Peyer's patch (tissue), 4 donors: ENCODE measurements around the gene HFE. TPM values are rescaled to one million over a fixed set of nuclear protein-coding genes. Genes with fewer than 3 reads are reported as not detected.
A peak's percentile ranks its signal among the peaks of the same experiment; 100 is the strongest.

Experiments
- DNase-seq, 3 donors: peaks; one replicate each; pipeline ENCODE4 v3.0.0-alpha.2; 2017 to 2019
- H3K27ac ChIP-seq, 4 donors: fragments of 200-600 bp; sonication (generic); one replicate each; pipeline ENCODE4 v1.5.1; 2016 to 2019
- H3K27me3 ChIP-seq, 2 donors: fragments of 200-600 bp; sonication (generic); one replicate each; pipeline ENCODE4 v1.5.1; 2019
- H3K36me3 ChIP-seq, 3 donors: fragments of 200-600 bp; sonication (generic); one replicate each; pipeline ENCODE4 v1.5.1; 2016 to 2019
- H3K4me1 ChIP-seq, 4 donors: fragments of 200-600 bp; sonication (generic); one replicate each; pipeline ENCODE4 v1.5.1; 2016 to 2019
- H3K4me3 ChIP-seq, 4 donors: fragments of 200-600 bp; sonication (generic); 1 replicate in 3 of 4; 2 replicates in 1 of 4; pipeline ENCODE4 v1.5.1; 2016 to 2019; ENCODE audit warnings: mild to moderate bottlenecking in 1 of 4
- H3K9me3 ChIP-seq, 4 donors: fragments of 200-600 bp; sonication (generic); one replicate each; pipeline ENCODE4 v1.5.1; 2016 to 2019; ENCODE audit warnings: mild to moderate bottlenecking in 1 of 4
- POLR2A ChIP-seq, 2 donors: fragments of 450-650 bp; IDR thresholded peaks; one replicate each; pipeline ENCODE4 v1.5.1; 2017; ENCODE audit warnings: antibody characterized with exemption in 2 of 2, mild to moderate bottlenecking in 2 of 2, moderate library complexity in 2 of 2
- total RNA-seq, 4 donors: library from RNA; depleted of rRNA; stranded (reverse); fragments of >200 nt; gene quantifications; one replicate each; pipeline ENCODE4 v1.1.0, GENCODE V29; 2016
- TF ChIP-seq, protein P1 (sequence below), 6 experiments: fragments of 450-650 bp in 4 of 6; fragments of 200-600 bp in 2 of 6; sonication (generic) in 1 of 6; IDR thresholded peaks; one replicate each; pipeline ENCODE4 v1.5.1; 2017 to 2019; ENCODE audit warnings: antibody characterized with exemption in 6 of 6, mild to moderate bottlenecking in 3 of 6, moderate library complexity in 1 of 6

HFE gene
- total RNA-seq, 4 donors from 2014 or later, result 8.1 to 13.2 (median 9.7) TPM

DNA sequence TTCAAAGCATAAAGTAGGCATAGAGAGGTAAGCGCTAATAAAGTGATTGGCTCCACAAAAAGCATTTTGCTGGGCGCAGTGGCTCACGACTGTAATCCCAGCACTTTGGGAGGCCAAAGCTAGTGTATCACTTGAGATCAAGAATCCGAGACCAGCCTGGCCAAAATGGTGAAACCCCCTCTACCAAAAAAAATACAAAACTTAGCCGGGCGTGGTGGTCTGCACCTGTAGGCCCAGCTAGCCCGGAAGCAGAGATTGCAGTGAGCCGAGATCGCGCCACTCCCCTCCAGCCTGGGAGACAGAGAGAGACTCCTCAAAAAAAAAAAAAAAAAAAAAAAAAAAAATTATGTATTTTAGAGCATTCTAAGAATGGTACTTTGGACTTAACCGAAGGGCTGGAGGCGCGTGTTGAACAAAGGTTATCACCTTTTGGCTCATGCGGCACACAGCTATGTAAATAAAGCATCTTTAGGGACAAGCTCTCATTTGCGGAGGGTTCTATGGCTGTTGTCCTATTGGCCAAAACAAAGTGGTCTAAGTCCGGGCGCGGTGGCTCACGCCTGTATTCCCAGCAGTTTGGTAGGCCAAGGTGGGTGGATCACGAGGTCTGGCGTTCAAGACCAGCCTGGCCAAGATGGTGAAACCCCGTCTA lies 17.4 kb downstream of the HFE start:
- TF ChIP-seq POLR2A (IDR thresholded peaks at IDR 0.05), result no peak
- TF ChIP-seq, protein P1, sequence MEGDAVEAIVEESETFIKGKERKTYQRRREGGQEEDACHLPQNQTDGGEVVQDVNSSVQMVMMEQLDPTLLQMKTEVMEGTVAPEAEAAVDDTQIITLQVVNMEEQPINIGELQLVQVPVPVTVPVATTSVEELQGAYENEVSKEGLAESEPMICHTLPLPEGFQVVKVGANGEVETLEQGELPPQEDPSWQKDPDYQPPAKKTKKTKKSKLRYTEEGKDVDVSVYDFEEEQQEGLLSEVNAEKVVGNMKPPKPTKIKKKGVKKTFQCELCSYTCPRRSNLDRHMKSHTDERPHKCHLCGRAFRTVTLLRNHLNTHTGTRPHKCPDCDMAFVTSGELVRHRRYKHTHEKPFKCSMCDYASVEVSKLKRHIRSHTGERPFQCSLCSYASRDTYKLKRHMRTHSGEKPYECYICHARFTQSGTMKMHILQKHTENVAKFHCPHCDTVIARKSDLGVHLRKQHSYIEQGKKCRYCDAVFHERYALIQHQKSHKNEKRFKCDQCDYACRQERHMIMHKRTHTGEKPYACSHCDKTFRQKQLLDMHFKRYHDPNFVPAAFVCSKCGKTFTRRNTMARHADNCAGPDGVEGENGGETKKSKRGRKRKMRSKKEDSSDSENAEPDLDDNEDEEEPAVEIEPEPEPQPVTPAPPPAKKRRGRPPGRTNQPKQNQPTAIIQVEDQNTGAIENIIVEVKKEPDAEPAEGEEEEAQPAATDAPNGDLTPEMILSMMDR (IDR thresholded peaks at IDR 0.05), result no peak
- H3K27ac ChIP-seq, result peak overlapping the region; percentile 79 to 95 (median 89)
- H3K27me3 ChIP-seq, result no peaks in the 10 kb centered on the region
- DNase-seq, result peak in 2 of 3 donors; percentile 56 to 59
- no peaks in the 10 kb centered on the region for H3K36me3 ChIP-seq
- peaks cover 0 to 15% (median 3%) of the 10 kb centered on the region in 4 donors for H3K4me1 ChIP-seq
- no peaks in the 10 kb centered on the region for H3K9me3 ChIP-seq
- peak overlapping the region; percentile 26 to 57 (median 48) for H3K4me3 ChIP-seq

DNA sequence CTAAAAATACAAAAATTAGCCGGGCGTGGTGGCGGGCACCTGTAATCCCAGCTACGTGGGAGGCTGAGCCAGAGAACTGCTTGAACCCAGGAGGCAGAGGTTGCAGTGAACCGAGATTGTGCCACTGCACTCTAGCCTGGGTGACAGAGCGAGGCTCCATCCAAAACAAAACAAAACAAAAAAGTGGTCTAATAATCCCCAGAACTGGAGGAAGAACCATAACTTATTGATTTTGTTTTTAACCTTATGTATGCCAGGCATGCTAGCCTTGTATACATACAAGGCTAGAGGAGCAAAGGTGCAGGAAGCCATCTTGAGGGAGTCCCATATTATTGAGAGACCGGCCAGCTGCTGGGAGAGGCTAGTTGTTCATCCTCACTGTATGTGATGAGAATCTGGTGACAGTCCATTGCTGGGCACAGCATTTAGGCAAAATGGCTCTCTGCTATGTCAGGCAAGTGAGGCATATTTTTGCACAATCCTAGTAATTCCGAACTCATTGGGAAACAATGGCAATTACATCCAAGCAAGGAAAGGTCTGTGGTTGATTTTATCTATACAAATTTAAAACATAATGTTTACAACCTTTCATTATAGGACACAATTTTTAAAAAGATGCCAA lies 18.0 kb downstream of the HFE start:
- H3K4me3 ChIP-seq, result no peak overlapping the region
- TF ChIP-seq, protein P1 (IDR thresholded peaks at IDR 0.05), result no peak
- no peak for TF ChIP-seq POLR2A (IDR thresholded peaks at IDR 0.05)
- peak overlapping the region in 2 of 4 donors; percentile 27 to 95 for H3K27ac ChIP-seq

DNA sequence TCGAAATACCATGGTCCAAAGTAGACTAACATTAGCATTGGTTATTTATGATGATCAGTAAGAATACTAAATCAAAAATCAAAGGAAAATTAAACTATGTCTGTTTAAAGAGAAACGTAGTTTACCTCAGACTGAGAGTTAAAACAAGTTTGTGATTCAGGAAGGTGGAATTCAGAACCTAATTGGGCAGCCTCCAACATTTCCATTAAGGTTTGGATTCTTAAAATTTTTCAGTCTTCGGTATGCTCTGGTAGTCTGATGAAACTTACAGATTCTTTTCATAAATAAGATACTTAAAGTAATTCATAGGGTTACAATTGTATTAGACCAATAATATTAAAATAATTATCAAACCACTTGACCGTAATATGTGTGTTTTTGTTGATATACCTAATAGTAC lies 18.6 kb downstream of the HFE start:
- TF ChIP-seq, protein P1 (IDR thresholded peaks at IDR 0.05), result no peak
- no peak for TF ChIP-seq POLR2A (IDR thresholded peaks at IDR 0.05)
- no peaks in the 10 kb centered on the region for H3K36me3 ChIP-seq
- H3K27ac ChIP-seq, result no peak overlapping the region
- no peaks in the 10 kb centered on the region for H3K27me3 ChIP-seq
- no peak overlapping the region for H3K4me3 ChIP-seq
- no peak for DNase-seq
- no peaks in the 10 kb centered on the region for H3K9me3 ChIP-seq
- H3K4me1 ChIP-seq, result peaks cover 0 to 15% (median 3%) of the 10 kb centered on the region in 4 donors

More for the DNA sequence above, 18.0 kb downstream of the HFE start:
- H3K4me1 ChIP-seq, result peaks cover 0 to 15% (median 3%) of the 10 kb centered on the region in 4 donors
- no peaks in the 10 kb centered on the region for H3K36me3 ChIP-seq
- H3K9me3 ChIP-seq, result no peaks in the 10 kb centered on the region
- no peaks in the 10 kb centered on the region for H3K27me3 ChIP-seq
- no peak for DNase-seq

DNA sequence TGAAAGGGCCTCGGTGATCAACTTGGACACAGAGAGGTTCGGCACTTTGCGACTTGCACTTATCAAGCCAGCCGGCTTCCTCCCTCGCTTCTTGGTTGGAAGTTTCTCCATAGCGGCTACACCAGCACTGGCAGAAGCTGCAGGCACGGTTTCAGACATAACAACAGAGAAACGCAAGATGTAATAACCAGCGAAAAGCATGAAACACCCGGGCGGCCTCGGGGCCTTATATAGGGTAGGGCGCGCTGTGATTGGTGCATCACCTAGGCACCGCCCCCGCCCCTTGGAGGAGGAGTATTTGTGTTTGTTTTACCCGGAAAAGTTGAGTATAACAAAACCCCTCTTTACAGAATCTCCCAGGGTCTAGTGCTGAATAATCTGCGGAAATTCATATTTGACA lies 20.7 kb downstream of the HFE start:
- H3K4me1 ChIP-seq, result peaks cover 0 to 13% (median 3%) of the 10 kb centered on the region in 4 donors
- H3K27me3 ChIP-seq, result no peaks in the 10 kb centered on the region
- no peak overlapping the region for H3K27ac ChIP-seq
- no peaks in the 10 kb centered on the region for H3K9me3 ChIP-seq
- no peak overlapping the region for H3K4me3 ChIP-seq
- DNase-seq, result no peak
- no peak for TF ChIP-seq POLR2A (IDR thresholded peaks at IDR 0.05)
- TF ChIP-seq, protein P1 (IDR thresholded peaks at IDR 0.05), result no peak
- no peaks in the 10 kb centered on the region for H3K36me3 ChIP-seq

DNA sequence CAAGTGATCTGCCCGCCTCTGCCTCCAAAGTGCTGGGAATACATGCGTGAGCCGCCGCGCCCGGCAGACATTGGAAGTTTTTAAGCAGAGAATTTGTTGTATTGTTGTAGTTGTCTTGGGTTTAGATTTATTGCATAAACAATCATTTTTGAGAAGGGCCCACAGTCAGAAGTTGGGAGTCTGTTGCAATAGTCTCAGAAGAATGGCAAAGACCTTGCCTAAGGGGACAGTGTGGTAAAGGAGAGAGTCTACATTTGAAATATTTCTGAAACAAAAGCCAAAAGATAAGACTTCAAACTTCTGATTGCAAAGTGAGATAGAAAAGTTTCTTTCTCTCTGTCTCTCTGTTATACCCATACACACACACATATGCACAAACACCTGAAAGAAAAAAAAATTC lies 22.5 kb downstream of the HFE start:
- Histone ChIP-seq H3K27me3 (no peaks in the 10 kb centered on the region), H3K36me3 (no peaks in the 10 kb centered on the region), H3K27ac (no peak overlapping the region), H3K4me1 (peaks cover 0 to under 1% (median 0%) of the 10 kb centered on the region in 4 donors), H3K9me3 (no peaks in the 10 kb centered on the region), H3K4me3 (no peak overlapping the region)
- DNase-seq, result no peak
- TF ChIP-seq, protein P1 (IDR thresholded peaks at IDR 0.05), result no peak
- no peak for TF ChIP-seq POLR2A (IDR thresholded peaks at IDR 0.05)
